ENCODE results near the gene OR6N1.

GRCh38 chr1:158809862-158810261 lies 37.9 kb upstream of the OR6N1 start:
- TF ChIP-seq FOXA1 (IDR thresholded peaks at IDR 0.05) (no peak), SUZ12 (IDR thresholded peaks at IDR 0.05) (no peak), FOXK2 (IDR thresholded peaks at IDR 0.05) (no peak)
